ENCODE results near the gene WAPL.

WAPL gene

DNA sequence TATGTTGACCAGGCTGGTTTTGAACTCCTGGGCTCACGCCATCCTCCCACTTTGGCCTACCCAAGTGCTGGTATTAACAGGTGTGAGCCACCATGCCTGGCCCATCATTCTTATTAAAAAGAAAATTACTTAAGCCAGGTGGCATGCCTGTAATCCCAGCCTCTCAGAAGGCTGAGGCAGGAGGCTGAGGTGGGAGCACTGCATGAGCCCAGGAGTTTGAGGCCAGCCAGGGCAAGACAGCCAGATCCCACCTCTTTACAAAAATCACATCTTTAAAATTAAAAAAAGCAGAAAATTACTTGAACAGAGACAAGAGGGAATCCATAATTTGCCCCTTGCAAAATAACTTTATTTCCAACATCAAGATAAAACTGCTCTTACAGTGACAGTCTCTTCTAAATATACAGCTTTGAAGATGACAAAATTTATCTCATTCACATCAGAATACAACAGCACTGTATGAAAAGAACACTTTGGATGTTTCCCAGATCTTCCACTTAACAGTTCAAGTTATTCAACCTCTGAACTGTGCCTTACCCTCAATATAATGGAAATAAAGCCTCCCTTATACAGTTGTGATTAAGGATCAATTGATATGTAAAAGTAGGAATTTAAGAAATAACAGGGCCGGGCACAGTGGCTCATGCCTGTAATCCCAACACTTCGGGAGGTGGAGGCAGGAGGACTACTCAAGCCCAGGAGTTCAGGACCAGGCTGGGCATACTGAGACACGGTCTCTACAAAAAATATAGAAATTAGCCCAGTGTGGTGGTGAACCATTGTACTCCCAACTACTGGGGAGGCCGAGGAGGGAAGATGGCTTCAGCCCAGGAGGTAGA, 10.3 kb downstream of the WAPL start:
- Histone ChIP-seq H3K36me3 (ENCODE audit: insufficient read depth, low read length) (no peaks in the 10 kb centered on the region), H3K9me3 (ENCODE audit: control insufficient read depth, insufficient read depth, low read length) (no peaks in the 10 kb centered on the region), H3K4me1 (ENCODE audit: insufficient read depth, low read length) (peaks cover 2% of the 10 kb centered on the region; the same call in 1 of the 2 replicates), H3K9ac (ENCODE audit: low read depth, low read length) (no peak overlapping the region)

DNA sequence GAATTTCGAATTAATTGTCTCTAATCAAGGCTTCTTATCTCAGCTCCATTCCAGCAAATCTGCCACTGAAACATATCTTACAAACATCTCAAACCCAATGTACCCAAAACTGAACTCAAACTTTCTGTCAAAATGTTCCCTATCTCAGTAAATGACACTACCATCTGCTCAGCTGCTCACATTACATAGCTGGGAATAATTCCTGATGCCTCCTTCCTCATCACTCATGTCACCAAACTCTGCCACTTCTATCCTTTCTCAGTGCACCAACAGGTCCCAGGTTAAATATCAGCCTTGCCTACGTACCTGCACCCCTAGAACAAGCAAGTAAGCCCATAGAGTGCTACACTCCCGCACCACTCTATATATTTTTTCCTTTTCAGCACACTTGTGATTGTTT, 12.4 kb downstream of the WAPL start:
- H3K9me3 ChIP-seq (ENCODE audit: control insufficient read depth, insufficient read depth, low read length) = no peaks in the 10 kb centered on the region
- H3K4me1 ChIP-seq (ENCODE audit: insufficient read depth, low read length) = peaks cover 2% of the 10 kb centered on the region; the same call in 1 of the 2 replicates
- no peaks in the 10 kb centered on the region; the same call in 1 of the 2 replicates for H3K36me3 ChIP-seq (ENCODE audit: insufficient read depth, low read length)
- no peak overlapping the region for H3K9ac ChIP-seq (ENCODE audit: low read depth, low read length)

- Histone ChIP-seq H3K9me3 (ENCODE audit: control insufficient read depth, insufficient read depth, low read length) (no peaks in the 10 kb centered on the region), H3K36me3 (ENCODE audit: insufficient read depth, low read length) (no peaks in the 10 kb centered on the region; the same call in 1 of the 2 replicates), H3K9ac (ENCODE audit: low read depth, low read length) (no peak overlapping the region), H3K4me1 (ENCODE audit: insufficient read depth, low read length) (peaks cover 2% of the 10 kb centered on the region; the same call in 1 of the 2 replicates)
These were observed 13.4 kb downstream of the WAPL start for GRCh38 chr10:86508217-86508616.

GRCh38 chr10:86506499-86506898, 15.1 kb downstream of the WAPL start:
- H3K9ac ChIP-seq (ENCODE audit: low read depth, low read length) = no peak overlapping the region
- H3K4me1 ChIP-seq (ENCODE audit: insufficient read depth, low read length) = no peaks in the 10 kb centered on the region
- no peaks in the 10 kb centered on the region for H3K9me3 ChIP-seq (ENCODE audit: control insufficient read depth, insufficient read depth, low read length)
- H3K36me3 ChIP-seq (ENCODE audit: insufficient read depth, low read length) = no peaks in the 10 kb centered on the region; the same call in 1 of the 2 replicates

- Histone ChIP-seq H3K4me1 (ENCODE audit: insufficient read depth, low read length) (no peaks in the 10 kb centered on the region), H3K9ac (ENCODE audit: low read depth, low read length) (no peak overlapping the region), H3K36me3 (ENCODE audit: insufficient read depth, low read length) (no peaks in the 10 kb centered on the region; the same call in 1 of the 2 replicates)
These were observed 15.5 kb downstream of the WAPL start for GRCh38 chr10:86506062-86506461.

DNA sequence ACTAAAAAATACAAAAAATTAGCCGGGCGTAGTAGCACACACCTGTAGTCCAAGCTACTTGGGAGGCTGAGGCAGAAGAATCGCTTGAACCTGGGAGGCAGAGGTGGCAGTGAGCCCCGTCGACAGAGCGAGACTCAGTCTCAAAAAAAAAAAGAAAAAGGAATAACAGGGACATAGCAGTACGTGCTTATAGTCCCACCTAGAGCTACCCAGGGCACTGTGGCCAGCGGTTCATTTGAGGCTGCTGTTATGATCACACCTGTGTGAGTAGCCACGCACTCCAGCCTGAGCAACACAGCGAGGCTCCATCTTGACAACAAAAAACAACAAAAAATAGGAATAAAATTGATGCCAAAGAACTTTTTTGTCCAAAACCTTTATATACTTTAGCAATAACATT, 17.1 kb downstream of the WAPL start:
- Histone ChIP-seq H3K4me1 (ENCODE audit: insufficient read depth, low read length) (no peaks in the 10 kb centered on the region), H3K9me3 (ENCODE audit: control insufficient read depth, insufficient read depth, low read length) (no peaks in the 10 kb centered on the region), H3K36me3 (ENCODE audit: insufficient read depth, low read length) (peaks cover 7% of the 10 kb centered on the region; the same call in 1 of the 2 replicates), H3K9ac (ENCODE audit: low read depth, low read length) (no peak overlapping the region)

More at GRCh38 chr10:86506062-86506461, 15.5 kb downstream of the WAPL start:
- no peaks in the 10 kb centered on the region for H3K9me3 ChIP-seq (ENCODE audit: control insufficient read depth, insufficient read depth, low read length)

- peaks cover 10% of the 10 kb centered on the region for H3K36me3 ChIP-seq (ENCODE audit: insufficient read depth, low read length)
These were observed 20.7 kb downstream of the WAPL start for GRCh38 chr10:86500846-86501245.

GRCh38 chr10:86498598-86498997, 23.0 kb downstream of the WAPL start:
- peaks cover 10% of the 10 kb centered on the region for H3K36me3 ChIP-seq (ENCODE audit: insufficient read depth, low read length)
- H3K9me3 ChIP-seq (ENCODE audit: control insufficient read depth, insufficient read depth, low read length) = no peaks in the 10 kb centered on the region
- no peaks in the 10 kb centered on the region for H3K4me1 ChIP-seq (ENCODE audit: insufficient read depth, low read length)
- H3K9ac ChIP-seq (ENCODE audit: low read depth, low read length) = no peak overlapping the region

More at GRCh38 chr10:86500846-86501245, 20.7 kb downstream of the WAPL start:
- Histone ChIP-seq H3K9ac (ENCODE audit: low read depth, low read length) (no peak overlapping the region), H3K9me3 (ENCODE audit: control insufficient read depth, insufficient read depth, low read length) (no peaks in the 10 kb centered on the region), H3K4me1 (ENCODE audit: insufficient read depth, low read length) (no peaks in the 10 kb centered on the region)

DNA sequence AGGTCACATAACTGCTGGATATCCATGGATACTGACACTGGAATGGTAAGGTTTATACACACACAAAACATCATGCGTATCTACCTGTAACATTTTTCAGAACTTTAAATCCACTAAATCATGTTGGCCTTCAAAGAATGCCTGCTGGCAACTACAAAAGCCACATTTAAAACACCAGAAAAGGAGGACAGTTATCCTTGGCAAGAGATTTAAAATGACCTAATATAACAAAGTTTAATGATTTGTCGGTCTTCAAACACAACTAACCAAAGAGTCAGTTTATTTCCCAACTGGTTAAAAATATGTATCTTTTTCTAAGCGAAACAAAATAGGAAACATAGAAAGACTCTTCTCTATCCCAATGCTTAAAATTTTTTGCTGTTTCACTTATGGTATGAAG, 24.0 kb downstream of the WAPL start:
- H3K9ac ChIP-seq (ENCODE audit: low read depth, low read length) = no peak overlapping the region
- no peaks in the 10 kb centered on the region for H3K9me3 ChIP-seq (ENCODE audit: control insufficient read depth, insufficient read depth, low read length)
- no peaks in the 10 kb centered on the region for H3K4me1 ChIP-seq (ENCODE audit: insufficient read depth, low read length)
- peaks cover 10% of the 10 kb centered on the region for H3K36me3 ChIP-seq (ENCODE audit: insufficient read depth, low read length)

- H3K9me3 ChIP-seq (ENCODE audit: control insufficient read depth, insufficient read depth, low read length) = no peaks in the 10 kb centered on the region
- no peaks in the 10 kb centered on the region for H3K4me1 ChIP-seq (ENCODE audit: insufficient read depth, low read length)
- H3K9ac ChIP-seq (ENCODE audit: low read depth, low read length) = no peak overlapping the region
- 0 out of 2 replicates have a peak, but pooled peaks cover 2% of the 10 kb centered on the region for H3K36me3 ChIP-seq (ENCODE audit: insufficient read depth, low read length)
These were observed 31.5 kb downstream of the WAPL start for GRCh38 chr10:86489960-86490612.

DNA sequence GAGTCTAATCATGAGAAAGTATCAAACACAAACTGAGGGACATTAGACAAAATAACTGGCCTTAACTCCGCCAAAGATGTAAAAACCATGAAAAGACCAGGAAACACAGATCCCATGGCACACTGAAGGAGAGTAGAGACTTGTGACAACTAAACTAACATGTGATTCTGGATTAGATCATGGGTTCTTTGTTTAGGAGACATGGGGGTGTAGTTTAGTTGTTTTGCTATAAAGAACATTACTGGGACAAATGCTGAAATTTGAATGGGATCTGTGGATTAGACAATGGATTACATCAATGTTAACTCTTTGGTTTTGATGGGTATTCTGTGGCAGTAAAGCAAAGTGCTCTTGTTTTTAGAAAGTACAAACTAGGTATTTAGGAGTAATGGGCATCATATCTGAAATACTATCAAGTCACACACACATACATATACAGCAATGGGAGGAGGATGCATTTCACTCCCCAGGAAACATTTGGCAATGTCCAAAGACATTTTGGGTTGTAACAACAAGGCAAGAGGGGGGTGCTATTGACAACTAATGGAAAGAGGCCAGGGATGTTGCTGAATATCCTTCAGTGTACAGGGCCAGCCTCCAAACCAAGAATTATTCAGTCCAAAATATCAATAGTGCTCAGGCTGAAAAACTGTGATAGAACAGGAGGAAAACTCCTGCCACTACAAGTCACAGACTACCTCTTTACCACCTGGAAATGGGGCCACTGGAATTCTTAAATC, 32.4 kb downstream of the WAPL start:
- H3K36me3 ChIP-seq (ENCODE audit: insufficient read depth, low read length) = 0 out of 2 replicates have a peak, but pooled peaks cover 2% of the 10 kb centered on the region

GRCh38 chr10:86486856-86487255, 34.7 kb downstream of the WAPL start:
- 0 out of 2 replicates have a peak, but pooled peaks cover 2% of the 10 kb centered on the region for H3K36me3 ChIP-seq (ENCODE audit: insufficient read depth, low read length)
- no peaks in the 10 kb centered on the region for H3K9me3 ChIP-seq (ENCODE audit: control insufficient read depth, insufficient read depth, low read length)
- no peak overlapping the region for H3K9ac ChIP-seq (ENCODE audit: low read depth, low read length)
- H3K4me1 ChIP-seq (ENCODE audit: insufficient read depth, low read length) = no peaks in the 10 kb centered on the region

More for the DNA sequence above, 32.4 kb downstream of the WAPL start:
- H3K4me1 ChIP-seq (ENCODE audit: insufficient read depth, low read length) = no peaks in the 10 kb centered on the region
- no peak overlapping the region for H3K9ac ChIP-seq (ENCODE audit: low read depth, low read length)
- no peaks in the 10 kb centered on the region for H3K9me3 ChIP-seq (ENCODE audit: control insufficient read depth, insufficient read depth, low read length)

DNA sequence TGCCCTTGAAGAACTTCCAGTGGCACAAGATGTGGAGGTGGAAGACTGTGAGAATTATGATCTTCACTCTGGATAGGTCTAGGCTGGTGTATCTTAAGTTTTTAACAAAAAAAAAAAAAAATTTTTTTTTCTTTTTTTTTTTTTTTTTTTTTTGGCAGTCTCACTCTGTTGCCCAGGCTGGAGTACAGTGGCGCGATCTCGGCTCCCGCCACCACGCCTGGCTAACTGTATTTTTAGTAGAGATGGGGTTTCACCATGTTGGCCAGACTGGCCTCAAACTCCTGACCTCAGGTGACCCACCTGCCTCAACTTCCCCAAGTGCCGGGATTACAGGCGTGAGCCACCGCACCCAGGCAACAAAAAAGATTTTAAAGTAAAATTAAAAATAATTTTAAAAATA, 37.9 kb downstream of the WAPL start:
- H3K4me1 ChIP-seq (ENCODE audit: insufficient read depth, low read length) = peaks cover 13% of the 10 kb centered on the region
- H3K36me3 ChIP-seq (ENCODE audit: insufficient read depth, low read length) = peaks cover 2% of the 10 kb centered on the region; the same call in 1 of the 2 replicates
- H3K9ac ChIP-seq (ENCODE audit: low read depth, low read length) = no peak overlapping the region
- H3K9me3 ChIP-seq (ENCODE audit: control insufficient read depth, insufficient read depth, low read length) = no peaks in the 10 kb centered on the region

DNA sequence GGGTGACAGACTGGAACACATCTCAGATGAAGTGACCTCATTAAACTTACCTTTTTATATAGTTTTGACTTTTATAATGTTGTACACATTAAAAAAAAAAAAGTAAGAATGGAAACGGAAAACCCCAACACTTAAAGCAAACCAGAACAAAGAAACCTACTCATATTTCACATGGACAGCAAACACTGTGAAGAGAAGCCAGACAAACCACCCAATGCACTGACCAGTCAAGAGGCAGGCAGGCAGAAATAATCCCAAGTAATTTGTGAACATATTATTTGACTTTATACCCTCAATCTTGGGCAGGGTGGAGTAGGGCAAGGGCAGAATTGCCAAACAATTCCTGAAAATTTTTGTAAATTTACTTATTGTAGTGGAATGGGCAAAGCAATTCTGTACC, 39.8 kb downstream of the WAPL start:
- H3K9me3 ChIP-seq (ENCODE audit: control insufficient read depth, insufficient read depth, low read length) = no peaks in the 10 kb centered on the region
- no peak overlapping the region for H3K9ac ChIP-seq (ENCODE audit: low read depth, low read length)
- no peaks in the 10 kb centered on the region; the same call in 1 of the 2 replicates for H3K36me3 ChIP-seq (ENCODE audit: insufficient read depth, low read length)
- H3K4me1 ChIP-seq (ENCODE audit: insufficient read depth, low read length) = peaks cover 13% of the 10 kb centered on the region
